OCI-LY3 (cell line): Measurements from ENCODE around the gene FAM171A2.

Experiments used
- EZH2phosphoT487 ChIP-seq: fragments of 200-600 bp; shearing (Covaris generic); IDR thresholded peaks from 2 replicates; pipeline ENCODE4 v1.6.1; 2018; ENCODE audit warnings: antibody characterized with exemption, mixed run types, low read depth
- TF ChIP-seq, protein P1 (sequence below): fragments of 200-600, 300-600 bp; sonication (generic); IDR thresholded peaks from 2 replicates; pipeline ENCODE4 v1.5.1; 2014; ENCODE audit warnings: antibody characterized with exemption, low read length, low read depth

DNA sequence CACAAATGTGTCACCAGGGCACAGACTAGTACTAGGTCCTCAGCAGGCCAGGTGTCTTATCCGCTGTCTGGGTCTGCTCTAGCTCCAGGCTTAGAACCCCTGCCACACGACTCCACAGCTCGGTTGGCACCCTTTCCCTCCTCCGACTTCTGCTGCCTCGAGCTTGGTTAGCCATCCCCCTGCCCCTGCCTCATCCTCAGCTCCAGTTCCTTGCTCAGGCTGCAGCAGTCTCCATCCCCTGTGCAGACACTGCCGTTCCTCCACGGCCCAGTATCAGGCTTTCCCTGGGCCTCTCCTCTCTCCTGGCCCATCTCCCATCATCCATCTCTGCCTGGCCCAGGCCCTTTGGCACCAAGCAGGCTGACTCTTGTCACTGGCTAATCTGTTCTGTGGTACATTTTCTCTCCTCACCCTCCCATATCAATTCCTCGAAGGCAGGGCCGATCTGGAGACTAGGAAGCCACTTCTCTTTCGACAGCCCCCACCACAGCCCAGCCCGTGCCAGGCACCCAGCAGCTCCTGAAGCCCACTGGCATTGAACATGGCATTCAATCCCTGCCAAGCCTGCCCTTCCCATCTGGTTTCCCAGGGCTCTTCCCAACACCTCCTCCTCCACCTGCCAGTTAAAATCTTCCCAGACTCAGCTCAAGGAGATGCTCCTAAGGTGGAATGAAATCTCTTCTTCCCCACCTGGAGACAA is 20.0 kb downstream of the FAM171A2 start:
- TF ChIP-seq, protein P1, sequence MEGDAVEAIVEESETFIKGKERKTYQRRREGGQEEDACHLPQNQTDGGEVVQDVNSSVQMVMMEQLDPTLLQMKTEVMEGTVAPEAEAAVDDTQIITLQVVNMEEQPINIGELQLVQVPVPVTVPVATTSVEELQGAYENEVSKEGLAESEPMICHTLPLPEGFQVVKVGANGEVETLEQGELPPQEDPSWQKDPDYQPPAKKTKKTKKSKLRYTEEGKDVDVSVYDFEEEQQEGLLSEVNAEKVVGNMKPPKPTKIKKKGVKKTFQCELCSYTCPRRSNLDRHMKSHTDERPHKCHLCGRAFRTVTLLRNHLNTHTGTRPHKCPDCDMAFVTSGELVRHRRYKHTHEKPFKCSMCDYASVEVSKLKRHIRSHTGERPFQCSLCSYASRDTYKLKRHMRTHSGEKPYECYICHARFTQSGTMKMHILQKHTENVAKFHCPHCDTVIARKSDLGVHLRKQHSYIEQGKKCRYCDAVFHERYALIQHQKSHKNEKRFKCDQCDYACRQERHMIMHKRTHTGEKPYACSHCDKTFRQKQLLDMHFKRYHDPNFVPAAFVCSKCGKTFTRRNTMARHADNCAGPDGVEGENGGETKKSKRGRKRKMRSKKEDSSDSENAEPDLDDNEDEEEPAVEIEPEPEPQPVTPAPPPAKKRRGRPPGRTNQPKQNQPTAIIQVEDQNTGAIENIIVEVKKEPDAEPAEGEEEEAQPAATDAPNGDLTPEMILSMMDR = no peak
- TF ChIP-seq EZH2phosphoT487 = no peak
